Mammary epithelial cell (primary cell): Measurements from ENCODE around the gene GLDN.

ENCODE experiments used
- CTCF ChIP-seq, 2 donors: IDR thresholded peaks in 1 of 2; conservative IDR thresholded peaks in 1 of 2; 2 replicates each; pipeline ENCODE4 v1.5.1; 2011 to 2012; ENCODE audit warnings: inconsistent platforms in 2 of 2, low read length in 2 of 2, mild to moderate bottlenecking in 2 of 2, control low read depth in 1 of 2, low read depth in 1 of 2; ENCODE audit not compliant: insufficient read depth in 1 of 2; ENCODE audit errors: extremely low read depth in 1 of 2
- EZH2 ChIP-seq: IDR thresholded peaks from 2 replicates; pipeline ENCODE4 v1.6.1; 2012; ENCODE audit warnings: low read length, inconsistent platforms, borderline replicate concordance

- no peak for TF ChIP-seq CTCF (conservative IDR thresholded peaks at IDR 0.05 in 1 of 2, IDR thresholded peaks at IDR 0.05 in 1 of 2; ENCODE audit: extremely low read depth in 1 of 2, insufficient read depth in 1 of 2, low read depth in 1 of 2, low read length in 2 of 2)
- no peak for TF ChIP-seq EZH2
Measured at GRCh38 chr15:51396921-51397320, 55.5 kb downstream of the GLDN start.
